ENCODE results near the gene MAP3K20. TPM values are rescaled to one million over a fixed set of nuclear protein-coding genes. Genes with fewer than 3 reads are reported as not detected.

MAP3K20 gene
- total and polyA plus RNA-seq, 2 of the 8 experiments (the other 6 are each of a cell fraction or from before 2014, with no cell fraction given), result 3.1 to 11.1 TPM

DNA sequence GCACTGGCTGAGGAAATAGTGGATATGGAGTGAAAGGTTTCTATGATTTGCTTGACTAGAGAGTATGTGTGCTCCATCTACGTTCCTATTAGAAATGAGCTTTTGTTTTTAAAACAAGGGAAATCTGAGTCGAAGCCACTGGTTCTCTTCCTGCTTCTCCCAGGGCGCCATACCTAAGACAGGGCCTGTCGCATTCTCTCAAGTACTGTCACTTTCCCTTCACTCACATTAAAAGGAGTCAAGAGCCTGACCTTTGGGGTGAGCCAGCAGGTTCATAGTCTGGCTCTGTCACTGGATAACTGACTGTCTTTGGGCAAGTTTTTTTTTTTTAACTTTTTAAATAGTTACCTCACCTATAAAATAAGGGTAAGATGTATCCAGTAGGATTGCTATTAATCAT is 121.0 kb downstream of the MAP3K20 start:
- Histone ChIP-seq H3K27ac (ENCODE audit: low read depth, low read length) (no peak overlapping the region), H2AFZ (ENCODE audit: low read length) (no peak overlapping the region), H3K4ac (replicated peaks; ENCODE audit: insufficient read length, low read depth, low read length) (no peak overlapping the region), H3K79me1 (ENCODE audit: low read depth, low read length) (no peaks in the 10 kb centered on the region), H3K36me3 (ENCODE audit: control insufficient read depth in 2 of 4, insufficient read depth in 4 of 4, low read length in 3 of 4) (no peaks in the 10 kb centered on the region), H3K9me3 (ENCODE audit: insufficient read depth in 2 of 2, low read depth in 1 of 2, low read length in 1 of 2) (no peaks in the 10 kb centered on the region), H3K23ac (ENCODE audit: insufficient read length) (no peak overlapping the region), H3K27me3 (replicated peaks in 1 of 4; ENCODE audit: control insufficient read depth in 3 of 4, extremely low read depth in 1 of 4, insufficient read depth in 3 of 4, low read length in 3 of 4) (no peaks in the 10 kb centered on the region), H4K20me1 (replicated peaks in 1 of 2; ENCODE audit: control insufficient read depth in 1 of 2, insufficient read depth in 2 of 2, low read length in 2 of 2) (no peaks in the 10 kb centered on the region), H4K5ac (ENCODE audit: insufficient read length, low read depth, low read length) (no peak overlapping the region), H2BK120ac (replicated peaks; ENCODE audit: low read depth, low read length) (no peak overlapping the region), H2BK12ac (ENCODE audit: low read depth, low read length) (no peak overlapping the region), H2AK5ac (ENCODE audit: low read depth, low read length) (no peak overlapping the region), H4K8ac (ENCODE audit: extremely low read depth, insufficient read depth, low read length) (no peak overlapping the region), H3K56ac (replicated peaks; ENCODE audit: insufficient read length, low read depth, low read length) (no peak overlapping the region), H4K91ac (replicated peaks; ENCODE audit: insufficient read length, low read length) (no peak overlapping the region), H3K14ac (ENCODE audit: insufficient read length) (no peak overlapping the region), H2BK5ac (ENCODE audit: low read depth, low read length) (no peak overlapping the region), H3K4me3 (ENCODE audit: extremely low read depth in 1 of 4, insufficient read depth in 2 of 4, low read depth in 3 of 4, low read length in 4 of 4) (0 out of 8 replicates have a peak overlapping the region, but pooled peaks of 1 of the 4 experiments have one; percentile 3), H3K79me2 (ENCODE audit: control insufficient read depth in 1 of 2, insufficient read depth in 2 of 2, low read length in 2 of 2) (no peaks in the 10 kb centered on the region), H3K23me2 (ENCODE audit: low read depth, low read length) (no peaks in the 10 kb centered on the region), H3K4me1 (replicated peaks in 1 of 4; ENCODE audit: control insufficient read depth in 3 of 4, insufficient read depth in 4 of 4, low read length in 3 of 4) (peaks cover 7 to 17% (median 16%) of the 10 kb centered on the region in 4 experiments; a peak in 5 of 7 replicates), H3K18ac (ENCODE audit: extremely low read depth, low read length) (no peak overlapping the region), H3K9ac (replicated peaks in 1 of 4; ENCODE audit: extremely low read depth in 1 of 4, low read depth in 3 of 4, low read length in 3 of 4) (no peak overlapping the region), H2BK15ac (ENCODE audit: low read length) (no peak overlapping the region), H3K4me2 (ENCODE audit: insufficient read depth in 1 of 2, low read depth in 2 of 2, low read length in 2 of 2) (peak overlapping the region in 1 of 2 experiments; percentile 45; a peak in 1 of 4 replicates), H2BK20ac (ENCODE audit: low read length) (no peak overlapping the region)
- WGBS, 2 experiments (ENCODE audit: extremely low coverage in 1 of 2, insufficient coverage in 1 of 2, insufficient read length in 1 of 2, insufficient replicate concordance in 2 of 2, low coverage in 1 of 2, low lambda C conversion rate in 2 of 2, missing lambda C conversion rate in 1 of 2), result 52% methylated on average over 4 of the region's 4 CpGs; no CpG with 5 or more reads in 1 of the 2 experiments
- CTCF ChIA-PET (ENCODE audit: partially characterized antibody), result interaction anchor here (0.6 to 6.3 kb wide), 7 partner anchors 10 to 1148 kb away, joined by 3 to 32 read pairs (median 4); no protein-coding TSS in a partner anchor
- FAIRE-seq, result no peak
- POLR2A ChIA-PET (ENCODE audit: partially characterized antibody), result interaction anchor here (1.1 to 1.5 kb wide), 3 partner anchors 9 to 18 kb away, joined by 3 to 6 read pairs (median 3); no protein-coding TSS in a partner anchor
- DNase-seq (ENCODE audit: low read depth in 1 of 2, low spot score in 2 of 2), result no peak
- TF ChIP-seq EGR1 (IDR thresholded peaks at IDR 0.05; ENCODE audit: borderline replicate concordance, low read depth, low read length) (no peak), TAF7 (optimal IDR thresholded peaks at IDR 0.05; ENCODE audit: borderline replicate concordance, low read depth, low read length) (no peak), CREB1 (IDR thresholded peaks at IDR 0.05) (no peak), SRF (IDR thresholded peaks at IDR 0.05; ENCODE audit: low read depth, low read length) (no peak), KDM5A (IDR thresholded peaks at IDR 0.05; ENCODE audit: low read length) (no peak), SUZ12 (IDR thresholded peaks at IDR 0.05; ENCODE audit: low read length) (no peak), RXRA (IDR thresholded peaks at IDR 0.05; ENCODE audit: insufficient read depth, low read depth, low read length) (no peak), CTBP2 (IDR thresholded peaks at IDR 0.05; ENCODE audit: borderline replicate concordance, insufficient read depth, insufficient read length, low read length) (no peak), GTF2F1 (IDR thresholded peaks at IDR 0.05; ENCODE audit: borderline replicate concordance, low read depth, low read length) (no peak), CHD1 (IDR thresholded peaks at IDR 0.05; ENCODE audit: low read depth, low read length) (no peak), RBBP5 (IDR thresholded peaks at IDR 0.05; ENCODE audit: borderline replicate concordance, low read depth, low read length) (no peak)
- TF ChIP-seq, protein P1, sequence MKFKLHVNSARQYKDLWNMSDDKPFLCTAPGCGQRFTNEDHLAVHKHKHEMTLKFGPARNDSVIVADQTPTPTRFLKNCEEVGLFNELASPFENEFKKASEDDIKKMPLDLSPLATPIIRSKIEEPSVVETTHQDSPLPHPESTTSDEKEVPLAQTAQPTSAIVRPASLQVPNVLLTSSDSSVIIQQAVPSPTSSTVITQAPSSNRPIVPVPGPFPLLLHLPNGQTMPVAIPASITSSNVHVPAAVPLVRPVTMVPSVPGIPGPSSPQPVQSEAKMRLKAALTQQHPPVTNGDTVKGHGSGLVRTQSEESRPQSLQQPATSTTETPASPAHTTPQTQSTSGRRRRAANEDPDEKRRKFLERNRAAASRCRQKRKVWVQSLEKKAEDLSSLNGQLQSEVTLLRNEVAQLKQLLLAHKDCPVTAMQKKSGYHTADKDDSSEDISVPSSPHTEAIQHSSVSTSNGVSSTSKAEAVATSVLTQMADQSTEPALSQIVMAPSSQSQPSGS (IDR thresholded peaks at IDR 0.05; ENCODE audit: low read length), result no peak

All from H1 (cell line).